ENCODE data around the gene EYA4.

The EYA4 gene

DNA sequence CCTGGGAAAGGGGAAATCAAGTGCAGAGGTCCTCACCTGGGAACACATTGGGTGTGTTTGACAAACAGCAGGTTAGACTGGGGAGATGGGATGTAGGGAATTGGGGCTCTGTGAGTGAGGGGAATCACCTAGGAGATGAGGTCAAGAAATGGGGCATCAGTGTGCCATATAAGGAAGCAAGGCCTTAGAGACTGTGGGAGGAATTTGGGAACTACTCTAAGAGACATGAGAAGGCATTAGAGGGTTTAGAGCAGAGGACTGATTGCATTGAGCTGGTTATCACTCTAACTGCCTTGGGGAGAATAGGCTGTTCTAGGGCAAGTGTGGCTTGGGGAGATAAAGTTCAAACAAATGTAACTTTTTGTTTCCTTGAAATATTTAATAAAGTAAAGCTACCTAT, 189.9 kb downstream of the EYA4 start:
- H3K4me3 ChIP-seq (ENCODE audit: low read length) = no peak overlapping the region
- TF ChIP-seq ZNF274 (IDR thresholded peaks at IDR 0.05; ENCODE audit: low read depth, low read length) = no peak

- no peak for TF ChIP-seq ZNF274 (IDR thresholded peaks at IDR 0.05; ENCODE audit: low read depth, low read length)
- no peak overlapping the region for H3K4me3 ChIP-seq (ENCODE audit: low read length)
These were observed 191.1 kb downstream of the EYA4 start for GRCh38 chr6:133432021-133432989.

DNA sequence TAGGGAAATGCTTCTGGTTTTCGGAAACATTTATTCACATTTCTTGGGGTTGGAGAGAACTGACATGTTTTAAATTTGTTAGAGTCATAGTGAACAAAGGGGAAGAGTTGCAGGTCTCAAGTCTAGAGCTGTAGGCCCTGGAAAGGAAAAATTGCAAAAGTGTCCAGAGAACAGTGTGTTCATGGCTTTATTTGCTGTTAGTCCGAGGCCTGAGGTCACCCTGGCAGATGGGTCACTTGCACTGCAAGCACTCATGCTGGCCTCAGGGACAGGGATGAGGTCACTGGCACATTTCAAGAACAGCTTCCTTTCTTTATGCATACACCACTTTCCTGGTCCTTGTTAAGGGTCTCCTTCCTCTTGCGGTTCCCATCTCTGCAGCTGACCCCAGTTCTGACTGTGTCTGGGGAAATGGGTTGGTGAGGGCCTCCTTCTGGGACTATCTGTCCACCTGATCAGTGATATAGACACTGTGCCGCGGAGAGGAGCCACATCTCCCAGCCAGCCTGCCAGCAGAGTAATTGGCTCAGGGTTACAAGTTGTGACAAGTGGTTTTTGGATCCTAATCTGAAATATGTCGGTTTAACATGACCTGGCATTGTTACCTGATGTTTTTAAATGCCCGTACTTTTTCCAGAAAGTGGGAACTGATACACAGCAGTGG, 194.0 kb downstream of the EYA4 start:
- H3K4me3 ChIP-seq (ENCODE audit: low read length) = no peak overlapping the region
- no peak for TF ChIP-seq ZNF274 (IDR thresholded peaks at IDR 0.05; ENCODE audit: low read depth, low read length)

DNA sequence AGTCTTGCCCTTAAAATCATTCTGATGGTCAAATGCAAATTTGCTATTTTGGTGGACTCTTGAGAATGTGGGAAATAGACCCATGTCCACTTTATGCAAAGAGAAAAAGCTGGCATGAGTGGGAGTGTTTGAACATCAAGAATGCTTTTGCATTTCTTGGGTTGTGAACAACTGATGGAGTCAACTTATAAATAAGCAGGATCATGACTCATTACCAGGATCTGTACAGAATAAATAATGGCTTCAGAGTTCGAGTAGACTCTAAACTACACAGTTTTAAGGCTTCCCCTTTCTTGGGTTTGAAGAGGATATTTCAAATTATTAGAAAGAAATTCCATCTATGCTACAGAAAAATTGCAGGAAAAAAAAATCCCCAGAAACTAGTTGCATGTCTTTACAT, 195.5 kb downstream of the EYA4 start:
- H3K4me3 ChIP-seq (ENCODE audit: low read length) = no peak overlapping the region
- TF ChIP-seq ZNF274 (IDR thresholded peaks at IDR 0.05; ENCODE audit: low read depth, low read length) = no peak

DNA sequence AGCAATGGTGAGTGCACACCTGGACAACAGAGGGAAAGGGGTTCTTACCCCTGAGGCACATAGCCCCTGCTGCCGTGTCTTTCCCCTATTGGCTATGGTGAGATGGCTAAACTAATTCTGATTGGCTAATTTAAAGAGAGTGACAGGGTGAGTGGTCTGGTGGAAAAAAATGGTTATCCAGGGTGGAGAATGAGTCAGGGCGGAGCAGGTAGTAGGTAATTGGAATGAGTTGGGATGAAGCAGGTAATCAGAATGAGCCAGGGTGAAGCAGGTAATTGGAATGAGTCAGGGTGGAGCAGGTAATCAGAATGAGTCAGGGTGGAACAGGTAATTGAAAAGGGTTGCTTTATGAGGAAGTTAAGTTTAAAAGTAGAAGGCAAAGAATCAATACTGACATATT, 200.3 kb downstream of the EYA4 start:
- no peak for TF ChIP-seq ZNF274 (IDR thresholded peaks at IDR 0.05; ENCODE audit: low read depth, low read length)
- no peak overlapping the region for H3K4me3 ChIP-seq (ENCODE audit: low read length)

DNA sequence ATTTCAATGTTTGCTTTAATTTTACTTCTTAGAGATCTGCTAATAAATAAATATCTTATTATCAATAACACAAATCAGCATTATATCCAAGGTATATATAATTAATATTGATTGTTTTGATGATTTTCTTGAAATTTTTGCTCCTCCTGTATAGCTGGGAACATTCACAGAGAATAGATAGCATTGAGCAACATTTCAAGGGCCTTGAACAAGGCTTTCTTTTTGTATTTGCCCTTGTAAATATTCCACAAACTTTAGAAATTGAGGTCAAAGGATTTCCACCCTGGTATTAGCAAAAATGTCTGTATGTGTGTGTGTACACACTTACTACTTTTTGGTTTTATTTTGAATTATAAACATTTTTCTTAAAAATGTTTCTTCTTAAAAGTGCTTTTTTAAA, 205.6 kb downstream of the EYA4 start:
- H3K4me3 ChIP-seq (ENCODE audit: low read length) = no peak overlapping the region
- no peak for TF ChIP-seq ZNF274 (IDR thresholded peaks at IDR 0.05; ENCODE audit: low read depth, low read length)

DNA sequence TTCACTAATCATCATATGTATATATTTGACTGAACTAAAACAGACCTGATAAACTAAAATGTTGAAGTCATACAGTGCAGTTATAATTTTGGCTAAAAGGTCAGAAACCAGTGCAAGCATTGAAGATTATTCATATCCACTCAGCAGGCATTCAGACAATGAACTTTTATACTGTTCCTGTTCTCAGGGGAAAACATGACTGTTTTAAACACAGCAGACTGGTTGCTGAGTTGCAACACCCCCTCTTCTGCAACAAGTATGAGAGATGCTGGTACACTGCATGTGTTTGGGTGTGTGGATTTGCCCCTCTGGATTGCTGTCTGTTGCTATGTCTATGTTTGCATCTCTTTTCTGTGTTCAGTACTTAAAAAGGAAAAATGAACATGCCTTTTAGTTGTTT, 206.8 kb downstream of the EYA4 start:
- no peak overlapping the region for H3K4me3 ChIP-seq (ENCODE audit: low read length)
- no peak for TF ChIP-seq ZNF274 (IDR thresholded peaks at IDR 0.05; ENCODE audit: low read depth, low read length)

GRCh38 chr6:133456439-133456838, 215.3 kb downstream of the EYA4 start:
- no peak overlapping the region for H3K4me3 ChIP-seq (ENCODE audit: low read length)
- TF ChIP-seq ZNF274 (IDR thresholded peaks at IDR 0.05; ENCODE audit: low read depth, low read length) = no peak

DNA sequence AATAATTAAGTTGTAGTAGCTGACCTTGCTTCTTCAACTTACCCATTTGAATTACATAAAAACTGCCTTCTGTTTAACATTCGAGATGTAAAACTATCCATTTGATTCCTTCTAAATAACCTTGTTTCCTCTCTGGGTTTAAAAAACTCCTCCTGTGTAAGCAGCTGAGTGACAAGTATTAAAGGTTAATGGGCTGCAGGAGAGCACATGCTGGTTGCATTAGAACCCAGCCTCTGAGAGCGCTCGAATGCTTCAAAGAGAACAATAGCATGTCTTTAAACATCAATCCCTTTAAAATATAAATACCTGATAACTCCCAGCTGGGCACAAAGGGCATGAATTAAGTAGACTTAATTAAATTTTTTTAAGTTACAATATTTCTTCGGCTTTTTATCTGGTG, 215.8 kb downstream of the EYA4 start:
- no peak for TF ChIP-seq ZNF274 (IDR thresholded peaks at IDR 0.05; ENCODE audit: low read depth, low read length)
- no peak overlapping the region for H3K4me3 ChIP-seq (ENCODE audit: low read length)

DNA sequence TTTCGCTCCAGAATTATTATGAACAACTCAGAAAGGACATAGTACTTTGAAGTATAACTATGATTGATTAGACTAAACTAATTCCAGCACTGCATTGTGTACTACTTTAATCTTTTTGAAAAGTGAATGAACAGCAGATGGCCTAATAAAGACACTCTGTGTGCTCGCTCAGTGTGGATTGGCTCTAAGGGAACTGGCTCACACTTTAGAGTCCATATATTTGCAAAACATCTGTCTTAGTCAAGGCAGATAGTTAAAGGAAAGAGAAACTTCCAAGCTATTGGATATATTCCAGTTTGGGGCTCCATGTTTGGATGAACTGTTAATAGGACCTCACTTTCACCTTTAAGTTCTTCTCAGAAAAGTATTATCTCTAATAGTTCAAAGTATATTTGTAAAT, 218.9 kb downstream of the EYA4 start:
- no peak for TF ChIP-seq ZNF274 (IDR thresholded peaks at IDR 0.05; ENCODE audit: low read depth, low read length)
- no peak overlapping the region for H3K4me3 ChIP-seq (ENCODE audit: low read length)

DNA sequence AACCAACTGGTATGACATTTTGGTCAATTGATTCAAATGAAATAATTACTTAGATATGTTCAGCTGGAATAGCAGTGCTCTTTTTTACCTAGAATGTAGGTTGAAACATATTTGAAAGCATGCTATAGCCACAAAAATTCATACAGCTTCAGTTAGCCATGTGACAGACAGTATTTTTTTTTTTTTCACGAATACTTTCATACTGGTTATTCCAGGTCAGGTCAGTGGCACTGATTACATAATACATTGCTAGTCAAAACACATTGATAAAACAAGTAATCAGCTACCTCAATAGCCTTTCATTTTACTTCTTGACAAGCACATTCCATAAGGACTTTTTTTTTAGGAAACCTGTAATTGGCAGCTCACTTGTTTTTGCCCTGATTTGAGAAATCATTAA, 222.6 kb downstream of the EYA4 start:
- no peak for TF ChIP-seq ZNF274 (IDR thresholded peaks at IDR 0.05; ENCODE audit: low read depth, low read length)

DNA sequence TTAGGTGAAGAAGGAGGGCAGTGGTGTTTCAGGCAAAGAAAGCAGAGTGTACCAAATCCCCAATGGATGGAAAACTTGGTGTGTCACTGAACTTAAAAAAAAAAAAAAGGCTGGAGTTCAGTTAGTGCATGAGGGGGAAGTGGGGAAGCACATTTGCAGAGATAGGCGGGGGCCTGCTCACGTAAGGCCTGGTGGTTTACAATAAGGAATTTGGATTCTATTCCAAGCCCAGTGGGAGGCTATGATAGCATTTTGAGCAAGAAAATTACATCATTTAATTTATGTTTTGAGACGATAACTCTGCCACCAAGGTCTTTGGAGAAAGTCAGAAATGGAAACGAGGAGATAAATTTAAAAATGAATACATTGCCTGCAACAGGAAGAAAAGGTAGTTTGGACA, 225.5 kb downstream of the EYA4 start:
- no peak overlapping the region for H3K4me3 ChIP-seq (ENCODE audit: low read length)
- no peak for TF ChIP-seq ZNF274 (IDR thresholded peaks at IDR 0.05; ENCODE audit: low read depth, low read length)

More for the DNA sequence above, 222.6 kb downstream of the EYA4 start:
- no peak overlapping the region for H3K4me3 ChIP-seq (ENCODE audit: low read length)

DNA sequence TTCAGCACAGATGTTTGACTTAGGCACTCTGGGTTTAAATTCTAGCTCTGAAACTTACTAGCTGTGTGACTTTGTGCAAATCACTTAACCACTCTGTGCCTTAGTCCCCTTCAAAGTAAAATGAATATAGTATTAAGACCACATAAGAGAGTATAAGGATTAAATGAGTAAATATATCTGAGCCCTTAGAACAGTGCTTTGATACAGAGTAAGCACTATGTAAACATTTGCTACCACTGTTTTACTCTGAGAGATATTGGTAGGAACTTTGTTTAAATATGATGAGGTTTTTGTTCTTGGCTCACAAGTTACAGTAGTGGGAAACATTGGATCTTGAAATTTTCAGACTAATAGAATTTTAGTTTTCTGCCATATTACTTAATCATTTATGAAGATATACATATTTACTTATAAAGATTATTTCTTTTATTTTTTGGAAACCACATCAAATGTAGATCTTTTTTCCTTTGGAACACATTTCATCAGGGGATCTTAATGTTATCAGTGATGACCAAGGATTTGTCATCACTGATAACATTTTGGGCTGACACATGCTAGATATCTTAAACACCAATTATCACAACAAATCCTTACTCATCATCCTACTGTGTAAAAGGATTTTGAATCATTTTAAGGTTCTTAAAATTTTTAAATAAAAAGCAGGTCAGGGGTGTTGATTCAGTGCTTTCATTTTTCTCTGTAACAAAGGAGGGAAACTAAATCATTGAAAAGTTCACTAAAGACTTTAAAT, 226.2 kb downstream of the EYA4 start:
- no peak for TF ChIP-seq ZNF274 (IDR thresholded peaks at IDR 0.05; ENCODE audit: low read depth, low read length)
- no peak overlapping the region for H3K4me3 ChIP-seq (ENCODE audit: low read length)

DNA sequence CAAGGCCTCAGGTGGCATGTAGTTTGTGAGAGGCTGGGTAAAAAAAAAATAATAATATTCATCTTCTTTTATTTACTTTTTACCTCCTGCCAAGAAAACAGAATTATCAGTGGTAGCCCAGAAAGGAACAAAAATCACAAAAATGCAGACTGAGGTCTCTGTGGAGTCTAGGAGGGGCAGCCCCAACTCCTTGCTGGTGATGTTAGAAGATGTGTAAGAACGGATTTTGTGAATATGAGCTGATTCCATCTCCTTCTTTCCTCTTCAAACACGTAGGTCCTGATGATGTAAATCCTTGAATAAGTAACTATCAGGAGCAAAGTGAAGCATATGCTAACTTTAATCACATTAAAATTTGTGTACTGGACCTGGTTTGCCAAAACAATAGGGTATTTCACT, 226.8 kb downstream of the EYA4 start:
- no peak for TF ChIP-seq ZNF274 (IDR thresholded peaks at IDR 0.05; ENCODE audit: low read depth, low read length)
- H3K4me3 ChIP-seq (ENCODE audit: low read length) = no peak overlapping the region

All from GM08714 (cell line).